ENCODE measurements around the gene KCNT1. TPM values are rescaled to one million over a fixed set of nuclear protein-coding genes. Genes with fewer than 3 reads are reported as not detected.

The KCNT1 gene
- total RNA-seq, 6 experiments from 2014 or later, result not detected

- Mint-ChIP-seq H3K9me3 (peaks cover 17% of the 10 kb centered on the region), H3K36me3 (ENCODE audit: low read depth) (peaks cover 8% of the 10 kb centered on the region), H3K4me1 (ENCODE audit: low read depth) (no peaks in the 10 kb centered on the region), H3K27ac (no peak overlapping the region), H3K4me3 (no peak overlapping the region), H3K27me3 (ENCODE audit: insufficient read depth) (peaks cover 1% of the 10 kb centered on the region; the same call in 1 of the 2 replicates)
- no peak for TF ChIP-seq CTCF (IDR thresholded peaks at IDR 0.05)
- no peak for DNase-seq
Measured at GRCh38 chr9:135771401-135772051, 69.5 kb downstream of the KCNT1 start.

- Mint-ChIP-seq H3K4me3 (no peak overlapping the region), H3K4me1 (ENCODE audit: low read depth) (no peaks in the 10 kb centered on the region), H3K27me3 (ENCODE audit: insufficient read depth) (peaks cover 1% of the 10 kb centered on the region; the same call in 1 of the 2 replicates), H3K36me3 (ENCODE audit: low read depth) (peaks cover 6% of the 10 kb centered on the region), H3K27ac (no peak overlapping the region), H3K9me3 (peaks cover 11% of the 10 kb centered on the region)
- TF ChIP-seq CTCF (IDR thresholded peaks at IDR 0.05), result no peak
- DNase-seq, result no peak
Measured at GRCh38 chr9:135772056-135772646, 70.2 kb downstream of the KCNT1 start.

- Mint-ChIP-seq H3K4me3 (no peak overlapping the region), H3K9me3 (peaks cover 11% of the 10 kb centered on the region), H3K27ac (no peak overlapping the region), H3K4me1 (ENCODE audit: low read depth) (no peaks in the 10 kb centered on the region), H3K36me3 (ENCODE audit: low read depth) (peaks cover 6% of the 10 kb centered on the region), H3K27me3 (ENCODE audit: insufficient read depth) (peaks cover 1% of the 10 kb centered on the region; the same call in 1 of the 2 replicates)
- no peak for DNase-seq
- no peak for TF ChIP-seq CTCF (IDR thresholded peaks at IDR 0.05)
Measured at GRCh38 chr9:135772702-135773493, 70.9 kb downstream of the KCNT1 start.

GRCh38 chr9:135773530-135774238 is 71.7 kb downstream of the KCNT1 start:
- TF ChIP-seq CTCF (IDR thresholded peaks at IDR 0.05), result no peak
- Mint-ChIP-seq H3K36me3 (ENCODE audit: low read depth) (peaks cover 6% of the 10 kb centered on the region), H3K27ac (no peak overlapping the region), H3K27me3 (ENCODE audit: insufficient read depth) (peaks cover 1% of the 10 kb centered on the region; the same call in 1 of the 2 replicates), H3K9me3 (peaks cover 10% of the 10 kb centered on the region), H3K4me3 (no peak overlapping the region), H3K4me1 (ENCODE audit: low read depth) (no peaks in the 10 kb centered on the region)
- DNase-seq, result no peak

- DNase-seq, result no peak
- Mint-ChIP-seq H3K36me3 (ENCODE audit: low read depth) (peaks cover under 1% of the 10 kb centered on the region), H3K27me3 (ENCODE audit: insufficient read depth) (peaks cover 1% of the 10 kb centered on the region; the same call in 1 of the 2 replicates), H3K9me3 (peaks cover 4% of the 10 kb centered on the region), H3K27ac (no peak overlapping the region), H3K4me1 (ENCODE audit: low read depth) (no peaks in the 10 kb centered on the region), H3K4me3 (no peak overlapping the region)
- no peak for TF ChIP-seq CTCF (IDR thresholded peaks at IDR 0.05)
Measured at GRCh38 chr9:135774239-135774747, 72.3 kb downstream of the KCNT1 start.
